Activated T-helper 17 cell treated with anti-CD3 and anti-CD28 coated beads, Interleukin-2, amount 50 U/mL, for 72 hours (primary cell): Measurements from ENCODE around the gene THBS3. TPM values are rescaled to one million over a fixed set of nuclear protein-coding genes. Genes with fewer than 3 reads are reported as not detected.
"Not testable (repeated sequence)": the region's sequence is repeated elsewhere in the genome, so short reads cannot be mapped to it uniquely, and the experiment has no call there.

Experiments used
- ATAC-seq: fragments of 150-1000 bp; cut with Tn5 transposase; replicated peaks from 2 replicates; pipeline ENCODE4 v1.10.0; 2021; ENCODE audit warnings: mild to moderate bottlenecking, moderate library complexity
- H3K27ac Mint-ChIP-seq: one replicate; pipeline ENCODE4 v1.8.0; 2022; ENCODE audit warnings: mixed read lengths
- H3K27me3 Mint-ChIP-seq: one replicate; pipeline ENCODE4 v1.8.0; 2022; ENCODE audit warnings: mixed read lengths
- H3K36me3 Mint-ChIP-seq: one replicate; pipeline ENCODE4 v1.8.0; 2022; ENCODE audit warnings: low read depth, mild to moderate bottlenecking, mixed read lengths
- H3K4me1 Mint-ChIP-seq: one replicate; pipeline ENCODE4 v1.8.0; 2022; ENCODE audit warnings: mixed read lengths
- H3K4me3 Mint-ChIP-seq: one replicate; pipeline ENCODE4 v1.8.0; 2022; ENCODE audit warnings: mild to moderate bottlenecking, mixed read lengths
- H3K9me3 Mint-ChIP-seq: one replicate; pipeline ENCODE4 v1.8.0; 2022; ENCODE audit warnings: mixed read lengths
- total RNA-seq, 2 donors: library from RNA; stranded (reverse); gene quantifications; one replicate each; pipeline ENCODE4 v1.2.3, GENCODE V29; 2022

The THBS3 gene
- total RNA-seq, 2 donors from 2014 or later = 11.8 to 26.8 TPM

GRCh38 chr1:155160128-155160527 is 47.6 kb downstream of the THBS3 start:
- H3K36me3 Mint-ChIP-seq = no peaks in the 10 kb centered on the region
- no peaks in the 10 kb centered on the region for H3K9me3 Mint-ChIP-seq
- no peak overlapping the region for H3K4me3 Mint-ChIP-seq

GRCh38 chr1:155158991-155159390 is 48.7 kb downstream of the THBS3 start:
- Mint-ChIP-seq H3K27me3 (no peaks in the 10 kb centered on the region), H3K4me1 (no peaks in the 10 kb centered on the region), H3K36me3 (no peaks in the 10 kb centered on the region), H3K27ac (no peak overlapping the region), H3K4me3 (no peak overlapping the region), H3K9me3 (no peaks in the 10 kb centered on the region)
- ATAC-seq = no peak

More at GRCh38 chr1:155160128-155160527, 47.6 kb downstream of the THBS3 start:
- Mint-ChIP-seq H3K27me3 (no peaks in the 10 kb centered on the region), H3K27ac (no peak overlapping the region), H3K4me1 (no peaks in the 10 kb centered on the region)
- ATAC-seq = no peak

GRCh38 chr1:155155996-155156643 is 51.6 kb downstream of the THBS3 start:
- H3K27ac Mint-ChIP-seq, H3K27me3 Mint-ChIP-seq, H3K9me3 Mint-ChIP-seq, H3K36me3 Mint-ChIP-seq, H3K4me1 Mint-ChIP-seq, H3K4me3 Mint-ChIP-seq, ATAC-seq: not testable (repeated sequence)

Other genes with a start within 250 kb of the THBS3 start
- gene PYGO2, start 246.1 kb downstream of the THBS3 start, total RNA-seq = 10 to 100 TPM; 35.6 to 39.2 TPM
- gene SHC1, start 237.2 kb downstream of the THBS3 start, total RNA-seq = 10 to 100 TPM; 60.9 to 62.0 TPM
- gene CKS1B, start 233.2 kb downstream of the THBS3 start, total RNA-seq = 100 to 1,000 TPM; 162 to 188 TPM
- 10 to 100 TPM; 34.6 to 68.3 TPM for gene FLAD1, start 224.6 kb downstream of the THBS3 start, total RNA-seq
- under 1 TPM; 0.77 to 0.97 TPM for gene LENEP, start 214.3 kb downstream of the THBS3 start, total RNA-seq
- 100 to 1,000 TPM in 1 of 2 donors, 10 to 100 TPM in 1; 94.5 to 140 TPM for gene ZBTB7B, start 205.1 kb downstream of the THBS3 start, total RNA-seq
- gene DCST2, start 174.1 kb downstream of the THBS3 start, total RNA-seq = 1 to 10 TPM in 1 of 2 donors, under 1 TPM in 1; 0.67 to 2.2 TPM
- not detected for gene DCST1, start 174.1 kb downstream of the THBS3 start, total RNA-seq
- 10 to 100 TPM; 53.2 to 86.6 TPM for gene ADAM15, start 156.6 kb downstream of the THBS3 start, total RNA-seq
- gene EFNA4, start 144.2 kb downstream of the THBS3 start, total RNA-seq = 1 to 10 TPM; 4.6 to 7.0 TPM
- gene EFNA3, start 129.1 kb downstream of the THBS3 start, total RNA-seq = 10 to 100 TPM in 1 of 2 donors, 1 to 10 TPM in 1; 4.1 to 10.8 TPM
- gene EFNA1, start 80.0 kb downstream of the THBS3 start, total RNA-seq = under 1 TPM in 1 of 2 donors, not detected in 1; 0.48 TPM
- 10 to 100 TPM; 42.8 to 47.3 TPM for gene SLC50A1, start 72.0 kb downstream of the THBS3 start, total RNA-seq
- 10 to 100 TPM; 29.4 to 40.6 TPM for gene DPM3, start 67.4 kb downstream of the THBS3 start, total RNA-seq
- gene KRTCAP2, start 34.6 kb downstream of the THBS3 start, total RNA-seq = 100 to 1,000 TPM; 108 to 166 TPM
- 10 to 100 TPM; 10.6 to 16.6 TPM for gene TRIM46, start 34.0 kb downstream of the THBS3 start, total RNA-seq
- 10 to 100 TPM; 31.3 to 59.9 TPM for gene MTX1, start 798 bp upstream of the THBS3 start, total RNA-seq
- 10 to 100 TPM; 20.7 to 32.1 TPM for gene ENTREP3, start 47.6 kb upstream of the THBS3 start, total RNA-seq
- gene SCAMP3, start 54.5 kb upstream of the THBS3 start, total RNA-seq = 100 to 1,000 TPM in 1 of 2 donors, 10 to 100 TPM in 1; 84.0 to 123 TPM
- 100 to 1,000 TPM in 1 of 2 donors, 10 to 100 TPM in 1; 87.7 to 131 TPM for gene CLK2, start 65.6 kb upstream of the THBS3 start, total RNA-seq
- gene HCN3, start 69.6 kb upstream of the THBS3 start, total RNA-seq = 1 to 10 TPM; 4.1 to 6.0 TPM
- not detected for gene PKLR, start 93.5 kb upstream of the THBS3 start, total RNA-seq
- 100 to 1,000 TPM; 319 to 371 TPM for gene FDPS, start 101.0 kb upstream of the THBS3 start, total RNA-seq
- gene RUSC1, start 113.0 kb upstream of the THBS3 start, total RNA-seq = 10 to 100 TPM; 22.3 to 30.0 TPM